ENCODE results near the gene NRCAM.

DNA sequence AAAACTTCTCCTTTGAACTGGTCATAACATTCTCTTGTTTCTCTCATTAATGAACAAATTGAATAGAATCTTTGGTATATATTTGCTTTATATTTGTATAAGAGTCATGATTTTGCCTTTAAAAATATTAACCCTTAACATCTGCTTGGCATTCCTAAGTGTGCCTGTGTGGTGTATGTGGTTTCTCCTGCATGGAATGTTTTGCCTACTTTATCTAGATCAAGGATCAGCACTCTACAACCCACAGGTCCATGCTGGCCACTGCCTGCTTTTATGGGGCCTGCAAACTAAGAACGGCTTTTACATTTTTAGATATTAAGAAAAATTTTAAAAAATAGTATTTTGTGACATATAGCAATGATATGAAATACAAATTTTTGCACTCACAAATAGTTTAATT is 321.8 kb downstream of the NRCAM start:
- TF ChIP-seq, protein P1, sequence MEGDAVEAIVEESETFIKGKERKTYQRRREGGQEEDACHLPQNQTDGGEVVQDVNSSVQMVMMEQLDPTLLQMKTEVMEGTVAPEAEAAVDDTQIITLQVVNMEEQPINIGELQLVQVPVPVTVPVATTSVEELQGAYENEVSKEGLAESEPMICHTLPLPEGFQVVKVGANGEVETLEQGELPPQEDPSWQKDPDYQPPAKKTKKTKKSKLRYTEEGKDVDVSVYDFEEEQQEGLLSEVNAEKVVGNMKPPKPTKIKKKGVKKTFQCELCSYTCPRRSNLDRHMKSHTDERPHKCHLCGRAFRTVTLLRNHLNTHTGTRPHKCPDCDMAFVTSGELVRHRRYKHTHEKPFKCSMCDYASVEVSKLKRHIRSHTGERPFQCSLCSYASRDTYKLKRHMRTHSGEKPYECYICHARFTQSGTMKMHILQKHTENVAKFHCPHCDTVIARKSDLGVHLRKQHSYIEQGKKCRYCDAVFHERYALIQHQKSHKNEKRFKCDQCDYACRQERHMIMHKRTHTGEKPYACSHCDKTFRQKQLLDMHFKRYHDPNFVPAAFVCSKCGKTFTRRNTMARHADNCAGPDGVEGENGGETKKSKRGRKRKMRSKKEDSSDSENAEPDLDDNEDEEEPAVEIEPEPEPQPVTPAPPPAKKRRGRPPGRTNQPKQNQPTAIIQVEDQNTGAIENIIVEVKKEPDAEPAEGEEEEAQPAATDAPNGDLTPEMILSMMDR (IDR thresholded peaks at IDR 0.05; ENCODE audit: insufficient read depth, low read length, poor library complexity, severe bottlenecking): no peak
- no peak for TF ChIP-seq EZH2phosphoT487 (conservative IDR thresholded peaks at IDR 0.05; ENCODE audit: low read length)

All from SU-DHL-6 (cell line).